HG03060 (cell line): ENCODE measurements around the gene TDRD7.

Experiments
- ATAC-seq: cut with Tn5 transposase; IDR thresholded peaks from one replicate; pipeline ENCODE4 v1.9.1; 2021; ENCODE audit warnings: low read depth, moderate number of reproducible peaks; ENCODE audit not compliant: unreplicated experiment

Gene TDRD7

DNA sequence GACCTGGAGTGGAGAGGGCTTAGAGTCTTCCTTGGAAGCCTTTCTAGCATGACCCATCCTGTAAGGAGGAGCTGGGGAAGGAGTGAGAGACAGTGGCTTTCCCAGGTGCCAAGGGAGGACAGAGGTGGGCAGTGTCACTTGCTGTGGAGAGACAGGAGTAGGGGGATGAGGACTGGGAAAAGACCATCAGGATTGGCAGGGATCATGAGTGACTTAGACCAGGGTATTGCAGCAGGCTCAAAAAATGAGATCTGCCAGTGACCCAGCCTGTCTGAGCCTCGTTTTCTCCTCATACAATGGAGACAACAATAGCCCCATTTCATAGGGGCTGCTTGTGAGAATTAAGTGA lies 91.9 kb downstream of the TDRD7 start:
- ATAC-seq, result no peak

DNA sequence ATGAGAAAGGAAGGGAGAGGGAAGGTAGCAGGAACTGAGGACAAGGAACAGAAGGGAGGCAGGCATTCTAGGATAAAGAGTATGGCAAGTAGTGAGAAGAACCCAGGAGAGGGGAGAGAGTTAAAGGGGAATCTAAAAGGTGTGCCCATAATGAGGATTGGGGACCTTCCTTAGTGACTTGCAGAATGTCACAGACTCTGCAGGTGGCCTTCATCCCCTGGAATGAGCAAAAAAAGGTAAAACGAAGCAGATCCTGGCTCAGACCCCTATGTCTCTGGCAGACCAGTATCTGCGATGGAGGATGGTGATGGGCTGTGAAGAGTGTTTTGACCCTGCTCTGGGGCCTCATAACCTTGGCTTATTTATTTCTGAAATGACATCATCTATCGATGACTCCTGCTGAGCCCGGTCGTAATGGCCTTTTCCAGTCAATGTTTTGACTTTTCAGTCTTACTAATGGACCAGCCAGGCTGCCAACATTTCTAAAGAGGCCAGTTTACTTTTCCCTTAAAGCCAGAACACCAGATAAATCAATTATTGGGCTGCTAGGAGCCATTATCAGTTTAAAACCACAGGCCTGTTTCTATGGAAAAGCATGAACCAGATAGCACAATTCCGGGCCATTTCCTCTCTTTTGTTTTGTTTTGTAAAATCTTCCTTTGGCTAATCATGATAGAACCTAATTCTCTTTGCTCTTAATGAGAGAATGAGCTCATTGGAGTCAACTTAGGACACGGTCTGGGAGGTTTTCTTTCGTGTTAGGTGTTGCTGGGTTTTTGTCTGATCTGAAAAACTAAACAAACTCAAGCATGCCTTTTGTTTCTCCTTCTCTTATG lies 92.7 kb downstream of the TDRD7 start:
- ATAC-seq, result no peak

DNA sequence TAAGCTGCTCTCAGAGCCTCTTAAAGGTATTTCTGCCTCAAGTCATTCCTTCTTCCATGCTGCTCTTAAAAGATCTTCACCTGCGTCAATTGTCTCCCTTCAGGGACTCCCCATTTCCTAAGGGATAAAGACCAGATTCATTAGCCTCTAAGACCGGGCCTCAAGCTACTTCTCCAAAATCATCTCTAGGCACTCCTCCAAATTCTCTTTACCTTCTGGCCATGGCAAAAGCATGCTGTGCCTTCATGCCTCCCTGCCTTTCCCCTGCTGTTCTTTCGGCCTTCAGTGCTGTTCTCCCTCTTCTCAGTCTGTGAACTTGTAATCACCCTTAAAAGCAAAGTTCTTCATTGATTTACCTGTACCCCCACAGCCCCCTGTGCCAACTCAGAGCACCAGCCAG lies 93.9 kb downstream of the TDRD7 start:
- no peak for ATAC-seq

DNA sequence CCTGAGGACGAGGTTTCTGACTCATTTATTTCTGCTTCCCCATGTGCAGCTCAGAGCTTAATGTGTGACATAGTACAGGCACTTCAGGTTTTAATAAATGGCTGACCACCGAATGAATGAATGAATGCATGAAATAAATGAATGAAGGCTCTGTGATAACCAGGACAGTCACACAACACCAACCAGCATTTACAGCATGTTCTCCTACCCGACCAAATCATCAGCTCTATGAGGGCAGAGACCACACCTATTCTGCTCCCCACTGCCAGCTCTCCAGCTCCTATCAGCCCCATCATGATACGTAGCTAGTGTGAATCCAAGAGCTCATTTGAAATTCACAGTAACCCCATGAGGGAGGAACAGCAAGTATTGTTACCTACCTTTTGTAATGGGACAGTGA lies 94.4 kb downstream of the TDRD7 start:
- ATAC-seq, result no peak

DNA sequence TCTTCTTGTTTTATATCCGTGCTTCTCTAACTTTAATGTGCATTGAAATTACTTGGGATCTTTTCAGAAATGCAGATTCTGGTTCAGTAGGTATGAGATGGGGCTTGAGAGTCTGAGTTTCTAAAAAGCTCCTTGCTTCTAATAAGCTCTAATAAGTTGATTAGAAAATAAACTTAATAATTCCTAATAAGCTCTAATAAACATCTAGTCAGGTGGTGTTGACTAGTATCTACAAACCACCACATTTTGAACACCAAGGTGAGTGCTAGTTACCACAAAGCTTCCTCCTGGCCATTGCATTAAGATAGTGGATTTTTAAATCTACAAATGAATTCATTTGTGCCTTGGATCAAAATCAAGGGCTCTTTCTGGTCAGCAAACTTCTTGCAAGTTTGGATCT lies 94.9 kb downstream of the TDRD7 start:
- ATAC-seq, result no peak

DNA sequence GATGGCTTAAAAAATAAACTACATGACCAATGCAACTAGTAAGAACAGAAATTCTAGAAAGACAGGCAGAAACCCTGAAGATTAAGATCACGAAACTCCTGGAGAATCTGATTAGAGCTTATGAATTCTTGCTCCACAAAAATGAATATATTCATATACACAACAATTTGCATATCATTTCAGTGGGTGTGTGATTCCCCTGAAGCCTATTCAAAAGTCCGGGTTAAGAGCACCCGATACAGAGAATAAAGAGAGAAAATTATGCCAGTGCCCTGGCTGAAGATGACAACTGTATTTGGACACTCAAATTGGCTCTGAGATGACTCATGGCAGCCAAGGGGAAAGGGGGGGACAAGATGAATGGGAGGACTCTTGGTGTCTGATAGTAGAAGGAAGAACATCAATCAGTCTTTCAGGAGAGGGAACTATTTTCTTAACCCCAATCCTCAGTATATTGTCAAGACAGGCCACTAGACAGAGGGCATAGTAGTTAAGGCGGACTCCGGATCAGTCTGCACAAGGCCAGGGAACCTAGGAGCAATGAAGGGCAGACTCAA lies 95.6 kb downstream of the TDRD7 start:
- no peak for ATAC-seq

DNA sequence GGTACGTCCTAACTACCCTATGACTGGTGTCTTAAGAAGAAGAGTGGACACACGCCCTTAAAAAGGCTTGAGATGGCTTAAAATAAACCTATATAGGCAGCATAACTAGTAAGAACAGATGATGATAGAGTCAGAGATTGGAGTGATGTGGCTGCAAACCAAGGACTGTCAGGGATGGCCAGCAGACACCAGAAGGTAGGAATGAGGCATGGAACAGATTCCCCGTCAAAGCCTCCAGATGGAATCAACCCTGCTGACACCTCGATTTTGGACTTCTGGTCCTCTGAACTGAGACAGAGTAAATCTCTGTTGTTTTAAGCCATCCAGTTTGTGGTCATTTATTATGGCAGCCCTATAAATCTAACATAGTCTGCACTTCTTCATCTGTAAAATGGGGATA lies 97.0 kb downstream of the TDRD7 start:
- ATAC-seq, result no peak

DNA sequence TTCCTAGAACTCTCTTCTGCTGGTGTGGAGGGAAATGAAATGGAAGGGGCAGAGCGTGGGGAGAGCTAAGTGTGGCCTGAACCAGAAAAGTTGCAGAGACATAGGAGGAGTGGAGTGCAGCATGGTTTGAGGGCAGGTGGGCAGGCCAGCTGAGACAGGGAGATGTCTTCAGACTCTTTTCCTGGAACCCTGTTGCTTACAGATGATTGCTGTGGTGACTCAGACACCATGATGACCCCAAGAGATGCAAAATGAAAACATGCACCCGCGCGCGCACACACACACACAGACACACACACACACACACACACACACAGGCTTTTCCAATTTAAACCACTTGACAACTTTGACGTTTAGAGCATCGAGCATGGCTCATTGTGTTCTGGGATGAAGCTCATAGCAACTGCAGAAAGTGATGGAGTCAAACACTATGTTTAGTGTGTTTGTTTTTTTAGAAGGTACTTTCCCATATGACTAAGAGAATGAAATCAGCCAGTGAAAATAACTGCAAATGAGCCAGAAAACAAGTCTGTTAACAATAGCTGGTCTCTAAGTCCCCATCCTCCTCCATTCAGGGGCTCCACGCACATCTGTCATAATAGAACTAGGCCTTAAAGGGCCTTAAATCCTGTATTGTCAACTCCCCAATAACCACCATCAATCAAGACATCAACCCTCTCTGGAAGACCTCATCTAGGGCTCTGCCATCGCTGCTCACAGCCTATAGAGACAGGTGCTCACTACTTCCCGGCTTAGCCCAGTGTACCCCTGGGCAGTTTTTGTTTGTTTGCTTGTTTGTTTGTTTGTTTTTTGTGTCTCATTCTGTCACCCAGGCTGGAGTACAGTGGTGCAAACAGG lies 99.1 kb downstream of the TDRD7 start:
- ATAC-seq, result peak; percentile 50

DNA sequence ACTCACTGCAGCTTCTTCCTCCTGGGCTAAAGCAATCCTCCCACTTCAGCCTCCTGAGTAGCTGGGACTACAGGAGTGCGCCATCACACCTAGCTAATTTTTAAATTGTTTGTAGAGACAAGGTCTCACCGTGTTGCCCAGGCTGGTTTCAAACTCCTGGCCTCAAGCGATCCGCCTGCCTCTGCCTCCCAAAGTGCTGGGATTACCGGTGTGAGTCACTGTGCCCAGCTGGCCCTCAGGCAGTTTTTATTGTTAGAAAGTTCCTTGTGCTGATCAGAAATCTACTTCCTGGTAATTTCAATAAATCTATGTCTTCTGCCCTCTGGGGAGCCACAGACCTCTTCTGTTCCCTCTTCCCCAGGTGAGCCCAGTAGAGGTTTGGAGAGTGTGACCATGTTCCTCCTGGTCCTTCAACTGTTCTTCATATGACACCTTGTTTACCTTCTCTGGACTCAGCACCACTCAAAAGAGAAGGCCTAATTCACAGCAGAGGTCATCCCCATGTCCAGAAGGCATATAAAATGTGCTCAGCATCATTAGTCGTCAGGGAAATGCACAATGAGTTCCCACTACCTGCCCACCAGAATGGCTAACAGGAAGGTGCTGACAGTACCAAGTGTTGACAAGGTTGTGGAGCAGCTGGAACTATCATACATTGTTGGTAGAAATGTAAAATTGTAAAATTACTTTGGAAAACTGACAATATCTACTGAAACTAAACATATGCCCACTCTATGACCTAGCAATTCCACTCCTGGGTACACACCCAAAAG lies 99.9 kb downstream of the TDRD7 start:
- ATAC-seq, result no peak

DNA sequence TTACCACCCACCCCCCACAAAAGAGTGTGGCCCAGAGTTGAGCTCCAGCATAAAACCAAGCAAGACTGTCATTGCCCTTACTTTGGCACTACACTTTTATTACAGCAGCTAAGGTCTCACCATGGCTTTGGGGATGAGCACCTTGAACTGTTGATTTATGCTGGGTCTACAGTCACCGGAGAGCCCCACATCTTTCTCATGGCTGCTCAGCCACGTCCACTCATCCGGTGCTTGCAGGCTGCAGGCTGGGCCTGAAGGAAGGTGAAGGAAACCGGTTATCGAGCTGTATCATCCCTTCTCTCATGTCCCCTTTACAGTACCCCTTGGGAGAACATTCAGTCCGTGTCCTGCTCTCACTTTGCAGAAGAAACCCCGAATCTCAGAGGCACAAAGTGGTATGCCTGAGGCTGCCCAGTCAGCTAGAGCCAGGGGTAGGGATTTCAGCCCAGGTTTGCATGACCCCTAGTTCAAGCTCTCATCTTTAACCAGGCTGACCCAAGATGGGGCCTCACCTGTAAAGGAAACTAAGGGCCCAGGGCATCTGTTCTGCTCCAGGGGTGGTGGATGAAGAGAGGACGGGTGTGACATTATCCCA lies 101.2 kb downstream of the TDRD7 start:
- no peak for ATAC-seq

DNA sequence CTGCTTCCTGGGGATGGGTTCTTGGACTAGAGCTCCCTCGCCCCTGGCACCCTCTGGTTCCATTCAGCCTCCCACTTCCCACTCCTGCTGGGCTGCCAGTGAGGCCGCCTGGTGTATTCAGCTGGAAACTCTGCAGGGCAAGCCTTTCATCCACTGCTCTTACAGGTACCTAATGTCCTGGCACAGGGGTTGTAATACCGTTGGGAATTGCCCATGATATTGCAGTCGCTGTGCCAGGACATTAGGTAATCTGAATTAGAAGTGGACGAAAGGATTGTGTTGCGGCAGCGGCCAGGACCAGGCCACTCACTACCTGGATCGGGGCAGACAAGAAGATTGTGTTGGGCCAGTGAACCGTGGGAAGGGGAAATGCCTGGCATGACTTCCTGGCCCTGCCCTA lies 102.6 kb downstream of the TDRD7 start:
- no peak for ATAC-seq

DNA sequence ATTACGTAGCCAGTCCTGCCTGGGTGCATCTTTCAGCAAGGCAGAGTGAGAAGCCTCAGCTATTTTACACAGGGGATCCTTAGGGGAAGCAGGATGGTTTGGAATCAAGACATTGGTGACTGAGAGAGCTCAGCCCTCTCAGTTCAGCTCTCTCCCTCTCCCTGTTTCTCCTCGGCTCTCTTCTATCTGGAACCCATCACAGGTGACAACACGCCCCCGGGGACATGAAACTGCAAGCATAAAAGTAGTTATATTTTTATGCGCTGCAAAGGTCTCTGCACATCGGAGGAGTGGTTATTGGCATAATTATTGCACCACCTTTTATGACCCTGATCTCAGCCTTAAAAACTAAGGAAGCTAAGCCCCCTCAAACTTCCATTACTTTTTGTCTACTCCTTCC lies 103.8 kb downstream of the TDRD7 start:
- ATAC-seq, result no peak

DNA sequence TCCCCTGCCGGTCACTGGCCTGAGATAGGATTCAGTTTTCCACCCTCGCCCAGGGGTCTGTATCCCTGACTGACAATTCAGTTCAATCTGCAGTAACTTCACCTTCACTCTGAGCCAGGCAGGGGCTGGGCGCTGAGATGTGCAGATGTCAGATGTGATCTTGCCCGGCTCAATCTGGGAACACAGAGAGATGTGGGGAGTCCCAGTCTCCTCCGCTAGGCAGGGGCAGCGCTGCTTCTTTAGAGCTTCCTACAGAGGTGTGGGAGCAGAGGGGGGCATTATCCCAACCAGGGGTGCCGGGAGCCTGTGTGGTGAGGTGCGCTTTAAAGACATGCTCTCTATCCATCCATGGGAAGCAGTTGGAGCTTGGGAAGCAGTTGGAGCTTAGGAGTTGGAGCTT lies 104.2 kb downstream of the TDRD7 start:
- ATAC-seq, result no peak

DNA sequence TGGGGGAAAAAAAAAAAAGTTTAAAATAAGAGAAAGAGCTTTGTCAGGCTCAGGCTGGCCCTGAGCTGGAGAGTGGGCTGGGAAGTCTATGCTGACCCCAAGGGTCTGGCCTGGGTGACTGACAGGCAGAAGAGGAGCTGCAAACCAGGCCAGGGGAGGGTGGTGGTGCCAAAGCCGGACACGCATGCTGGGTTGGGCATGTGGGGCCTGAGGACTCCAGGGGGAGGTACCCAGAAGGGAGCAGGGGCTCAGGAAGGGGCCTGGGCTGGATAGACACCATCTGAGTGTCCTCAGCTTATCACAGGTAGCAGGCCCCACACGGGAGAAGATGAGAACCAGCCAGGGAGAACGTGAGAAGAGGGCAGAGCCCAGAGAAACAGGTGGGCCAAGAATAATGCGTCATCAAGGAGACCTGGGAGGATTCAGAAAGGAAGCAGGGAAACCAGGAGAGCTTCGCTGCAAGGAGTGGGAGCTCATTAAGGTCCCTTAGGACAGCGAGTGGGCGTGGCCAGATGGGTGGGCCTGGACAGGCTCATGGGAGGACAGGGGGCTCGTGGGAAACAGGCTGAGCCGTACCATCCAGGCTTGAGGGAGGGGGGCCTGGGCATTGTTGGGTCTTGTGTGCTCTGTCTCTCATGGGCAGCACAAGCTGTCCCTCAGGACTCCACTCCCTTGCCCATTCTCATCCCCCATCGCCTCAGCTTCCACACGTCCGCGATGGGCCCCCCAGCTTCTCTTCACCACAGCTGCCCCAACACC lies 105.6 kb downstream of the TDRD7 start:
- ATAC-seq, result no peak

DNA sequence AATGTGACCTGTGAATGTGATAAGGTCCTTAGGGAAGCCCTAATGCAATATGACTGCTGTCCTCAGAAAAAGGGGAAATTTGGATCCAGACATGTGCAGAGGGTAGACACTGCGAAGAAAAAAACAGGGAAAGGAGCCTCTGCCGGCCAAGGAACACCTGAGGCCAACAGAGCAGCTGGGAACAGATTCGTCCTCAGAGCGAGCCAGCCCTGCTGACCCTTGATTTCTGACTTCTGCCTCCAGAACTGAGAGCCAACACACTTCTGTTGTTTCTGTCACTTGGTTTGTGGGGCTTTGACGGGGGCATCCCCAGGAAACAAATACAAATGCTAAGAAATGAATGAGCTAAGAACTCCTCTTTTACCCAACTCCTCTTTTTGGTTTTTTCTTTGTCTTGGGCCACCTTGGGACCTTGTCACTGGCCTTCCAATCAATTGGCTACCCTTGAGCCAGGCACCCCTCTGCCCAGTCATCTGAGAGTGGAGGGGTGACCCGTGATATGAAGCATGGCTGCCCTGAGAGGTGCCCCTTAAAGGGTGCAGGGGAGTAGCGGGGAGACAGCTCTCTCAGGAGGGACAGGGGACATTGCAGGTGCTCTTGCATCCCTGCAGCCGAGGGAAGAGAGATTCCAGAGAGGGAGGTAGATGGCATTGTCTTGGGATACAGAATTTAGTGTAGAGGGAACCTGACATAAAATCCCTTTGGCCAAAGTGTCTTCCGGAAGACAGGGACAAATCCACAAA lies 106.4 kb downstream of the TDRD7 start:
- ATAC-seq, result no peak

DNA sequence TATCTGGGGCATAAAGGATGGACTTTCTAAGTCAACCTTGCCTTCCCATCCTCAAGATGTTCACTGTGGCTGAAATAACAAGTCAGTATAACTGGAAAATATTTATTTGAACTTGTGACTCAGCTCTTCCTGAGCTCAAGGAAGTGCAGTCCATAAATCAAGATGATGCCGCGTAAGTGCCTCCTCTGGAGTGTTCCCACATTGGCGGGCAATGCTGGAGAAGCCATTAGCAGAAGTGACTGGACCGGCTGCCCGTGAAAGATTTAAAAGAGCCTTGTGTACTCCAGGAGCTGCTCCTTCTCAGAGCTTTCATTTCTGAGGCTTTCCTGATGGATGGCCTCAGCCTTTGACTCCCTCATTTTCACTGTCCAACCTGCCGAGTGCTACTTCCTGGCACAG lies 107.0 kb downstream of the TDRD7 start:
- ATAC-seq, result no peak

DNA sequence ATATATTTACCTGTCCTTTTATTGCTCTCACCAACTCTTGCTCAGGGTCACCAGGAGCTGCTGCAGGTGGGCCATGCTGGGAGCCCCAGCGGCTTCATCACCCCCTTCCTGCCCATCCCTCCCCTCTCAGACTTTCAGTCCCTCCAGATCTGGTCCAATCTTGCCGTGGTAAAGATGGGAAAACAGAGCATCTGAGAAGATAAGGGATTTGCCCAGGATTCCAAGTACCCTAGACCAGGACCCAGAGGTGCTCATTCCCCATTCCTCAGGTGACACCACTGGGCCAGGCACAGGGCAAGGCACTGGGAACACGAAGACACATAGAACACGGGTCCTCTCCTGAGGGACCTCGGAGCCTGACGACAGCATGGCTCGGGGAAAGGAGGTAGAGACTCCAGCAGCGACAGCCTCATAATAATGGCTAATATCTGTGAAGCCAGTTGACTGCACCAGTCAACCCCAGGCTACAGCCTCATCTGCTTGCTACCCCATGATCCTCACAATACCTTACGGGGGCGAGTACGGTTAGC lies 107.6 kb downstream of the TDRD7 start:
- ATAC-seq, result no peak

DNA sequence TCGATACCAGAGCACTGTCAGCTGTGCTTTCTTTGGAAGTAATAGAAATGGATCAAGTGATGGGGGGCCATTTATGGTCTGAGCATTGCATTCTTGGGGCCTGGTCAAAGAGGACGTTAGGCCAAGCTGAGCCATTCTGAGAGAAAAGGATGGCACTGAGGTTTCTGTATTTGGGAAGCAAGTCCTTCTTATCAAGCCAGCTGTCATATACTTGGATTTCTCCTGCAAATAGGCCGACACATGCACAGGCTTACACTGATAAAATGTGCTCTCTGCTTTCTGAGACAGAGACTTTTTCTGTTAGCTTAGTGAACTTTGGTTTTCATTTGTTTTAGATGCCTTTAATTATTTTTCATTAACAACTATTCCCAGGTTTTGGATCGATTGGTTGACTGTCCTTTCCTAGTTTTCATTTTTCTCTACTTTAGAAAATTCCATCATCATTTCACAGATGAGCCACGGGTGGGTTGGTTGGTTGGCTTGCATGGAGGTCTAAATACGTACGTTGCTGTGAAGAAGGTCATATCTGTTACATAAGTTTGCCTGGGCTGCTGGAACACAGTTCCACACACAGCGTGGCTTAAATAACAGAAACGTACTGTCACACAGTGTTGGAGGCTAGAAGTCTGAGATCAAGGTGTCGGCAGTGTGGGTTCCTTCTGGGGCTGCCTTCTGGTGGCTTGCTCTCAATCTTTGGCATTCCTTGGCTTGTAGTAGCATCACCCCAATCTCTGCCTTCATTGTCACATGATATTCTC lies 109.9 kb downstream of the TDRD7 start:
- ATAC-seq, result no peak
